OCI-LY3 (cell line): ENCODE results near the gene PLPP7.

ENCODE experiments used
- CTCF ChIP-seq: fragments of 200-600, 300-600 bp; sonication (generic); IDR thresholded peaks from 2 replicates; pipeline ENCODE4 v1.5.1; 2014; ENCODE audit warnings: antibody characterized with exemption, low read length, low read depth
- EZH2phosphoT487 ChIP-seq: fragments of 200-600 bp; shearing (Covaris generic); IDR thresholded peaks from 2 replicates; pipeline ENCODE4 v1.6.1; 2018; ENCODE audit warnings: antibody characterized with exemption, mixed run types, low read depth

GRCh38 chr9:131290767-131291370 lies 1.3 kb downstream of the PLPP7 start:
- no peak for TF ChIP-seq CTCF
- TF ChIP-seq EZH2phosphoT487: no peak
